Measurements from ENCODE around the gene NTSR1. TPM values are rescaled to one million over a fixed set of nuclear protein-coding genes. Genes with fewer than 3 reads are reported as not detected.

Gene NTSR1
- total RNA-seq, 2 donors from 2014 or later: not detected

- no peaks in the 10 kb centered on the region for H3K9me3 Mint-ChIP-seq
- no peak overlapping the region for H3K4me3 Mint-ChIP-seq
- ATAC-seq (replicated peaks in 1 of 2): no peak
- DNase-seq: no peak
- no peaks in the 10 kb centered on the region for H3K27me3 Mint-ChIP-seq (ENCODE audit: low read depth)
- no peak overlapping the region for H3K27ac Mint-ChIP-seq
- H3K4me1 Mint-ChIP-seq (ENCODE audit: low read depth): peaks cover 6% of the 10 kb centered on the region
- no peaks in the 10 kb centered on the region for H3K36me3 Mint-ChIP-seq (ENCODE audit: insufficient read depth in 2 of 2)
These were observed 41.3 kb downstream of the NTSR1 start for GRCh38 chr20:62749851-62750445.

GRCh38 chr20:62751551-62752150 is 43.0 kb downstream of the NTSR1 start:
- Mint-ChIP-seq H3K27me3 (ENCODE audit: low read depth) (peaks cover 3% of the 10 kb centered on the region), H3K27ac (no peak overlapping the region), H3K9me3 (no peaks in the 10 kb centered on the region), H3K36me3 (ENCODE audit: insufficient read depth in 2 of 2) (no peaks in the 10 kb centered on the region), H3K4me1 (ENCODE audit: low read depth) (no peaks in the 10 kb centered on the region), H3K4me3 (no peak overlapping the region)
- no peak for DNase-seq
- no peak for ATAC-seq (replicated peaks in 1 of 2)

GRCh38 chr20:62752181-62752670 is 43.6 kb downstream of the NTSR1 start:
- ATAC-seq (replicated peaks in 1 of 2) (no peak), DNase-seq (no peak)
- no peak overlapping the region for H3K4me3 Mint-ChIP-seq
- H3K9me3 Mint-ChIP-seq: no peaks in the 10 kb centered on the region
- peaks cover 8% of the 10 kb centered on the region for H3K27me3 Mint-ChIP-seq (ENCODE audit: low read depth)
- H3K4me1 Mint-ChIP-seq (ENCODE audit: low read depth): no peaks in the 10 kb centered on the region
- H3K36me3 Mint-ChIP-seq (ENCODE audit: insufficient read depth in 2 of 2): no peaks in the 10 kb centered on the region
- no peak overlapping the region for H3K27ac Mint-ChIP-seq

GRCh38 chr20:62752671-62753501 is 44.2 kb downstream of the NTSR1 start:
- peaks cover 8% of the 10 kb centered on the region for H3K27me3 Mint-ChIP-seq (ENCODE audit: low read depth)
- H3K9me3 Mint-ChIP-seq: no peaks in the 10 kb centered on the region
- no peaks in the 10 kb centered on the region for H3K4me1 Mint-ChIP-seq (ENCODE audit: low read depth)
- H3K27ac Mint-ChIP-seq: no peak overlapping the region
- no peak for DNase-seq
- H3K36me3 Mint-ChIP-seq (ENCODE audit: insufficient read depth in 2 of 2): no peaks in the 10 kb centered on the region
- ATAC-seq (replicated peaks in 1 of 2): no peak
- H3K4me3 Mint-ChIP-seq: no peak overlapping the region

GRCh38 chr20:62753626-62754025 is 45.0 kb downstream of the NTSR1 start:
- Mint-ChIP-seq H3K36me3 (ENCODE audit: insufficient read depth in 2 of 2) (no peaks in the 10 kb centered on the region), H3K9me3 (no peaks in the 10 kb centered on the region), H3K4me1 (ENCODE audit: low read depth) (no peaks in the 10 kb centered on the region), H3K27me3 (ENCODE audit: low read depth) (peaks cover 8% of the 10 kb centered on the region), H3K27ac (no peak overlapping the region), H3K4me3 (no peak overlapping the region)
- ATAC-seq (replicated peaks in 1 of 2) (no peak), DNase-seq (no peak)

- Mint-ChIP-seq H3K4me1 (ENCODE audit: low read depth) (no peaks in the 10 kb centered on the region), H3K27ac (no peak overlapping the region), H3K27me3 (ENCODE audit: low read depth) (peaks cover 8% of the 10 kb centered on the region), H3K9me3 (no peaks in the 10 kb centered on the region), H3K4me3 (no peak overlapping the region), H3K36me3 (ENCODE audit: insufficient read depth in 2 of 2) (no peaks in the 10 kb centered on the region)
- DNase-seq (no peak), ATAC-seq (replicated peaks in 1 of 2) (no peak)
These were observed 45.7 kb downstream of the NTSR1 start for GRCh38 chr20:62754122-62754990.

- Mint-ChIP-seq H3K27me3 (ENCODE audit: low read depth) (peaks cover 8% of the 10 kb centered on the region), H3K27ac (no peak overlapping the region), H3K4me3 (no peak overlapping the region)
These were observed 46.3 kb downstream of the NTSR1 start for GRCh38 chr20:62754991-62755356.

GRCh38 chr20:62755817-62756724 is 47.4 kb downstream of the NTSR1 start:
- ATAC-seq (replicated peaks in 1 of 2) (no peak), DNase-seq (no peak)
- Mint-ChIP-seq H3K4me1 (ENCODE audit: low read depth) (no peaks in the 10 kb centered on the region), H3K27ac (no peak overlapping the region), H3K36me3 (ENCODE audit: insufficient read depth in 2 of 2) (no peaks in the 10 kb centered on the region), H3K9me3 (no peaks in the 10 kb centered on the region), H3K27me3 (ENCODE audit: low read depth) (peaks cover 8% of the 10 kb centered on the region), H3K4me3 (no peak overlapping the region)

More at GRCh38 chr20:62754991-62755356, 46.3 kb downstream of the NTSR1 start:
- no peak for ATAC-seq (replicated peaks in 1 of 2)
- no peaks in the 10 kb centered on the region for H3K9me3 Mint-ChIP-seq
- no peak for DNase-seq
- no peaks in the 10 kb centered on the region for H3K4me1 Mint-ChIP-seq (ENCODE audit: low read depth)
- no peaks in the 10 kb centered on the region for H3K36me3 Mint-ChIP-seq (ENCODE audit: insufficient read depth in 2 of 2)

- Mint-ChIP-seq H3K36me3 (ENCODE audit: insufficient read depth in 2 of 2) (no peaks in the 10 kb centered on the region), H3K9me3 (no peaks in the 10 kb centered on the region), H3K27ac (no peak overlapping the region), H3K4me1 (ENCODE audit: low read depth) (no peaks in the 10 kb centered on the region), H3K4me3 (no peak overlapping the region), H3K27me3 (ENCODE audit: low read depth) (peaks cover 8% of the 10 kb centered on the region)
- DNase-seq (no peak), ATAC-seq (replicated peaks in 1 of 2) (no peak)
These were observed 49.7 kb downstream of the NTSR1 start for GRCh38 chr20:62758226-62758912.

GRCh38 chr20:62759981-62760431 is 51.4 kb downstream of the NTSR1 start:
- Mint-ChIP-seq H3K4me1 (ENCODE audit: low read depth) (no peaks in the 10 kb centered on the region), H3K27me3 (ENCODE audit: low read depth) (peaks cover 8% of the 10 kb centered on the region), H3K27ac (no peak overlapping the region), H3K9me3 (no peaks in the 10 kb centered on the region), H3K36me3 (ENCODE audit: insufficient read depth in 2 of 2) (no peaks in the 10 kb centered on the region), H3K4me3 (no peak overlapping the region)
- no peak for DNase-seq
- ATAC-seq (replicated peaks in 1 of 2): no peak

- Mint-ChIP-seq H3K4me3 (no peak overlapping the region), H3K27ac (no peak overlapping the region), H3K9me3 (no peaks in the 10 kb centered on the region), H3K27me3 (ENCODE audit: low read depth) (peaks cover 8% of the 10 kb centered on the region), H3K36me3 (ENCODE audit: insufficient read depth in 2 of 2) (no peaks in the 10 kb centered on the region), H3K4me1 (ENCODE audit: low read depth) (no peaks in the 10 kb centered on the region)
- DNase-seq: no peak
- no peak for ATAC-seq (replicated peaks in 1 of 2)
These were observed 51.8 kb downstream of the NTSR1 start for GRCh38 chr20:62760471-62760855.
